OCI-LY3 (cell line): Measurements from ENCODE around the gene MAL.

Source experiments
- CTCF ChIP-seq: fragments of 200-600, 300-600 bp; sonication (generic); IDR thresholded peaks from 2 replicates; pipeline ENCODE4 v1.5.1; 2014; ENCODE audit warnings: antibody characterized with exemption, low read length, low read depth
- EZH2phosphoT487 ChIP-seq: fragments of 200-600 bp; shearing (Covaris generic); IDR thresholded peaks from 2 replicates; pipeline ENCODE4 v1.6.1; 2018; ENCODE audit warnings: antibody characterized with exemption, mixed run types, low read depth

DNA sequence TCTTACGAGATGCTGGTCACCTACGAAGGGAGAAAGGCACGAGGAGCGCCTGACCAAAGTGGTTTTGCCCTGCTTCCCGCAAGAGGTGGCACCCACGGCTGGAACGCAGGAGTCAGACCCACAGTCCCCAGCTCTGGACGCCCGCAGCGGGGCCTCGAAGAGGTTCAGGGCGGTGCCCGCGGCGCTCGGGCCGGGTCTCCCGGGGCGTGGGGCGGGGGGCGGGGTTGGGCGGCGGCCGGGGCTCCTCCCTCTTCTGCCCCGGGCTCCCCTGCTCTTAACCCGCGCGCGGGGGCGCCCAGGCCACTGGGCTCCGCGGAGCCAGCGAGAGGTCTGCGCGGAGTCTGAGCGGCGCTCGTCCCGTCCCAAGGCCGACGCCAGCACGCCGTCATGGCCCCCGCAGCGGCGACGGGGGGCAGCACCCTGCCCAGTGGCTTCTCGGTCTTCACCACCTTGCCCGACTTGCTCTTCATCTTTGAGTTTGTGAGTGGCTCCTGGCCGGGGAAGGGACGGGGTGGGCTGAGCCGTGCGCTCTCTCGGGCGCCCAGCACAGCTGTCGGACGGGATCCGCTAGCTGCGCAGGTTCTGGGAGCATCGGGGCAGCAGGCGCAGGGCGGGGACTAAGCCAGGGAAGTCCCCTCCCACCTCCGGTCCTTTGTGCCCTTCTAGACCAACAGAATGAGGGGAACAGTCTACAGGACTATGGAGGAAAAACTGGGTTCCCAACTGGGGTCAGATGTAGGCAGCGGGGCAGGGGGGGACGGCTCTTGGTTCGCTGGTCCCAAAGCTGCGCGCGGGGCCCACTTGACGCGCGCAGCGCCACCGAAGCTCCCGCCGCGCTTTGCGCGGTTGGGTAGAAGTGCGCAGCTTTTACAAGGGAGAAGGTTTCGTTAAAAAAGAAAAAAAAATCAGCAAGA lies at the start of gene MAL:
- TF ChIP-seq CTCF (no peak), EZH2phosphoT487 (no peak)
